ENCODE data around the gene BIRC5. TPM values are rescaled to one million over a fixed set of nuclear protein-coding genes. Genes with fewer than 3 reads are reported as not detected.

Gene BIRC5
- total RNA-seq, 4 donors from 2014 or later: 0.84 to 2.6 (median 1.3) TPM; not detected in 1

DNA sequence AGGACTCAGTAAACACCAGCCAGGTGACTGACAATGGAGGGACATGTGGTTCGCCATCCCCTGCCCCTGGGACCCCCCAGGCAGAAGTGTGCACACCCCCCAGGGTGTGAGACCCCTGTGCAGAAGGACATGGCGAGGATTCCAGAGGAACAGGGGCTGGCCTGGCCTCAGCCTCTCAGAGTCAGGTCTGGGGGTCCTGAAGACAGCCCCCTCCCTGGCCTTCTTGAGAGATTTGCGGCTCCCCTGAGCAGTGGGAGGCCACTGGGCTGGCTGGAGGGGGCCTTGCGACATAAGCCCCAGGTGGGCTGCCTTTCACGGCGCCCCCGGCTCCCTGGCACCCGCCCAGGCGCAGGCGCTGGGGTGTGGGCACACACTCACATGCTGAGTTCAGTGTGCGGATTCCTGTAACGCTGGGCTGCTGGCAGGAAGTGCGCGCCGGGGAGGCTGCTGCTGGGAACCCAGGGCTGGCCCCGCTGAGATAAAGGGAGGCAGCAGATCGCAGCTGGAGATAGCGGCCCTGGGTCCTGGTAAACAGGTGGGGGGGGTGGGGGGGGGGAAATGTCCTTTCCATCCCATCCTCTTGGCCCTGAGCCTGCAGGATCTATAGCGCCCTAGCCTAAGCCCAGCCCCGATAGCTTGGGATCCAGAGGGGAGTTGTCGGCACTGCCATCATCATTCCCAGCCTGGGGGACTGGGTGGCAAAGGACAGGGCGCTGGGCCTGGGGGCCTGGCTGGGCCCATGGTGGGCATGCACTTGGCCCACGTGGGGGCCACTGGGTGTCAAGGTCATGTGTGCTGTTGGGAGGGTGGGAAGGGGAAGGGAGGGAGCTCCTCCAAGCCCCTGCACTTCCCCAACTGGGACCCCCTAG lies 44.5 kb downstream of the BIRC5 start:
- no peak for DNase-seq (ENCODE audit: low spot score)
- peak; percentile 24 for ATAC-seq (ENCODE audit: low FRiP score)
- TF ChIP-seq, protein P1, sequence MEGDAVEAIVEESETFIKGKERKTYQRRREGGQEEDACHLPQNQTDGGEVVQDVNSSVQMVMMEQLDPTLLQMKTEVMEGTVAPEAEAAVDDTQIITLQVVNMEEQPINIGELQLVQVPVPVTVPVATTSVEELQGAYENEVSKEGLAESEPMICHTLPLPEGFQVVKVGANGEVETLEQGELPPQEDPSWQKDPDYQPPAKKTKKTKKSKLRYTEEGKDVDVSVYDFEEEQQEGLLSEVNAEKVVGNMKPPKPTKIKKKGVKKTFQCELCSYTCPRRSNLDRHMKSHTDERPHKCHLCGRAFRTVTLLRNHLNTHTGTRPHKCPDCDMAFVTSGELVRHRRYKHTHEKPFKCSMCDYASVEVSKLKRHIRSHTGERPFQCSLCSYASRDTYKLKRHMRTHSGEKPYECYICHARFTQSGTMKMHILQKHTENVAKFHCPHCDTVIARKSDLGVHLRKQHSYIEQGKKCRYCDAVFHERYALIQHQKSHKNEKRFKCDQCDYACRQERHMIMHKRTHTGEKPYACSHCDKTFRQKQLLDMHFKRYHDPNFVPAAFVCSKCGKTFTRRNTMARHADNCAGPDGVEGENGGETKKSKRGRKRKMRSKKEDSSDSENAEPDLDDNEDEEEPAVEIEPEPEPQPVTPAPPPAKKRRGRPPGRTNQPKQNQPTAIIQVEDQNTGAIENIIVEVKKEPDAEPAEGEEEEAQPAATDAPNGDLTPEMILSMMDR (IDR thresholded peaks at IDR 0.05): no peak

GRCh38 chr17:78259192-78259554 lies 45.1 kb downstream of the BIRC5 start:
- TF ChIP-seq, protein P1 (IDR thresholded peaks at IDR 0.05): no peak
- no peak for DNase-seq (ENCODE audit: low spot score)
- no peak for ATAC-seq (ENCODE audit: low FRiP score)

- ATAC-seq (ENCODE audit: low FRiP score): no peak
- TF ChIP-seq, protein P1 (IDR thresholded peaks at IDR 0.05): no peak
These were observed 49.1 kb downstream of the BIRC5 start for GRCh38 chr17:78263063-78263735.

DNA sequence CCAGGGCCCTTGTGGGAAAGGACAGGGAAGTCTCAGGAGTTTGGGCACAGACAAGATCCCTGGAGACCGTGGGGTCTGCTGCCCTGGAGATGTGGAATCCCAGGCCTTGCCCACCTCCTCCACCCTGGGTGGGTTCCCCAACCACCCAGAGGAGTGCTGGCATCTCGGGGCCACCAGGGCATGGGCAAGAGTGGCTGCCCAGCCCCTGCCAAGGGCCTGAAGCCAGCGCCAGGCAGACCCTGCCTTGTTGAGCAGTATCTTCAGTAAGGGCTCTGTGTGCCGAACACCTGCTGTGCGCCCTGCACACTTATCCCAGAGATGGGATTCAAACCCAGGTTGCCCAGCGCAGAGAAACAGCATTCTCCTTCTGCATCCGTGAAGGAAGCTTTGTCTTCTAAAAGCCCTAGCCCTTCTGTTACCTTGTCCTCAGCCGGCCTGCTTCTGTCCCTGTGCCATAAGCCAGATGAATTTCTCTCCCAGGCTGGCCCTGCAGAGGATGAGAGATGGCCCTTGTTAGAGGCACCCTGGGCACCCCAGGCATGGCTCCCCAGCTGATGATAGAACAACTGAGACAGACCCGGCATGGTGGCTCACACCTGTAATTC lies 49.8 kb downstream of the BIRC5 start:
- ATAC-seq (ENCODE audit: low FRiP score): no peak
- TF ChIP-seq, protein P1 (IDR thresholded peaks at IDR 0.05): no peak
- DNase-seq (ENCODE audit: low spot score): no peak

More at GRCh38 chr17:78263063-78263735, 49.1 kb downstream of the BIRC5 start:
- DNase-seq (ENCODE audit: low spot score): no peak

GRCh38 chr17:78264590-78264989 lies 50.5 kb downstream of the BIRC5 start:
- DNase-seq (ENCODE audit: low spot score) (no peak), ATAC-seq (ENCODE audit: low FRiP score) (no peak)
- TF ChIP-seq, protein P1 (IDR thresholded peaks at IDR 0.05): no peak

GRCh38 chr17:78265121-78265520 lies 51.1 kb downstream of the BIRC5 start:
- ATAC-seq (ENCODE audit: low FRiP score): no peak
- DNase-seq (ENCODE audit: low spot score): no peak
- TF ChIP-seq, protein P1 (IDR thresholded peaks at IDR 0.05): no peak

Measured in omental fat pad (tissue), 4 donors.